ENCODE measurements around the gene LDLRAD4. TPM values are rescaled to one million over a fixed set of nuclear protein-coding genes. Genes with fewer than 3 reads are reported as not detected.

Gene LDLRAD4
- total and polyA plus RNA-seq, 2 experiments from 2014 or later = 0.73 to 1.9 TPM

- Mint-ChIP-seq H3K4me1 (peaks cover 6% of the 10 kb centered on the region), H3K36me3 (ENCODE audit: low read depth) (peaks cover 4% of the 10 kb centered on the region; the same call in 2 of the 3 replicates), H3K9me3 (peaks cover 7% of the 10 kb centered on the region), H3K27me3 (ENCODE audit: insufficient read depth, low read depth, poor library complexity) (peaks cover 7% of the 10 kb centered on the region), H3K4me3 (no peak overlapping the region), H3K27ac (no peak overlapping the region)
- Histone ChIP-seq H3K9me2 (ENCODE audit: insufficient read depth) (no peaks in the 10 kb centered on the region), H3K4me2 (no peak overlapping the region), H3K36me3 (ENCODE audit: insufficient read depth) (no peaks in the 10 kb centered on the region), H3K4me1 (ENCODE audit: insufficient read depth) (no peaks in the 10 kb centered on the region), H3K27me3 (ENCODE audit: insufficient read depth) (no peaks in the 10 kb centered on the region), H4K20me1 (replicated peaks; ENCODE audit: insufficient read depth) (no peaks in the 10 kb centered on the region), H3K27ac (ENCODE audit: low read depth) (no peak overlapping the region), H3K4me3 (no peak overlapping the region), H2AFZ (no peak overlapping the region), H3F3A (replicated peaks; ENCODE audit: low read depth) (no peaks in the 10 kb centered on the region), H3K79me2 (replicated peaks; ENCODE audit: insufficient read depth) (no peaks in the 10 kb centered on the region)
- ATAC-seq (no peak), DNase-seq (ENCODE audit: low spot score) (no peak)
- no peak for TF ChIP-seq ZNF331 (CRISPR knock-in tag; IDR thresholded peaks at IDR 0.05; ENCODE audit: low read depth)
- no peak for TF ChIP-seq EZH2phosphoT487 (IDR thresholded peaks at IDR 0.05; ENCODE audit: unreplicated experiment)
- no peak for TF ChIP-seq STAT1 (IDR thresholded peaks at IDR 0.05; ENCODE audit: unreplicated experiment)
Measured at GRCh38 chr18:13627639-13628038, 409.1 kb downstream of the LDLRAD4 start.

GRCh38 chr18:13628211-13628610, 409.7 kb downstream of the LDLRAD4 start:
- Mint-ChIP-seq H3K36me3 (ENCODE audit: low read depth) (peaks cover 4% of the 10 kb centered on the region; the same call in 2 of the 3 replicates), H3K27ac (no peak overlapping the region), H3K4me1 (peaks cover 6% of the 10 kb centered on the region), H3K4me3 (no peak overlapping the region), H3K9me3 (peaks cover 12% of the 10 kb centered on the region), H3K27me3 (ENCODE audit: insufficient read depth, low read depth, poor library complexity) (peaks cover 7% of the 10 kb centered on the region)
- DNase-seq (ENCODE audit: low spot score) (no peak), ATAC-seq (peak; percentile 10; the same call in 1 of the 3 replicates)
- Histone ChIP-seq H3K27ac (ENCODE audit: low read depth) (no peak overlapping the region), H3K27me3 (ENCODE audit: insufficient read depth) (no peaks in the 10 kb centered on the region), H3F3A (replicated peaks; ENCODE audit: low read depth) (no peaks in the 10 kb centered on the region), H3K9me2 (ENCODE audit: insufficient read depth) (no peaks in the 10 kb centered on the region), H2AFZ (no peak overlapping the region), H4K20me1 (replicated peaks; ENCODE audit: insufficient read depth) (no peaks in the 10 kb centered on the region), H3K4me2 (no peak overlapping the region), H3K4me3 (no peak overlapping the region), H3K36me3 (ENCODE audit: insufficient read depth) (no peaks in the 10 kb centered on the region), H3K4me1 (ENCODE audit: insufficient read depth) (no peaks in the 10 kb centered on the region), H3K79me2 (replicated peaks; ENCODE audit: insufficient read depth) (no peaks in the 10 kb centered on the region)
- TF ChIP-seq CREB1 (CRISPR knock-in tag; IDR thresholded peaks at IDR 0.05; ENCODE audit: low read depth) = no peak
- TF ChIP-seq STAT1 (IDR thresholded peaks at IDR 0.05; ENCODE audit: unreplicated experiment) = no peak
- TF ChIP-seq ETS1 (IDR thresholded peaks at IDR 0.05) = no peak
- TF ChIP-seq REST (IDR thresholded peaks at IDR 0.05; ENCODE audit: unreplicated experiment) = no peak

Measured in GM23338 (cell line).